ENCODE results near the gene DUS2. TPM values are rescaled to one million over a fixed set of nuclear protein-coding genes. Genes with fewer than 3 reads are reported as not detected.
"Not testable (repeated sequence)": the region's sequence is repeated elsewhere in the genome, so short reads cannot be mapped to it uniquely, and the experiment has no call there.

Gene DUS2
- polyA plus RNA-seq, 1 donor = 10.1 TPM

DNA sequence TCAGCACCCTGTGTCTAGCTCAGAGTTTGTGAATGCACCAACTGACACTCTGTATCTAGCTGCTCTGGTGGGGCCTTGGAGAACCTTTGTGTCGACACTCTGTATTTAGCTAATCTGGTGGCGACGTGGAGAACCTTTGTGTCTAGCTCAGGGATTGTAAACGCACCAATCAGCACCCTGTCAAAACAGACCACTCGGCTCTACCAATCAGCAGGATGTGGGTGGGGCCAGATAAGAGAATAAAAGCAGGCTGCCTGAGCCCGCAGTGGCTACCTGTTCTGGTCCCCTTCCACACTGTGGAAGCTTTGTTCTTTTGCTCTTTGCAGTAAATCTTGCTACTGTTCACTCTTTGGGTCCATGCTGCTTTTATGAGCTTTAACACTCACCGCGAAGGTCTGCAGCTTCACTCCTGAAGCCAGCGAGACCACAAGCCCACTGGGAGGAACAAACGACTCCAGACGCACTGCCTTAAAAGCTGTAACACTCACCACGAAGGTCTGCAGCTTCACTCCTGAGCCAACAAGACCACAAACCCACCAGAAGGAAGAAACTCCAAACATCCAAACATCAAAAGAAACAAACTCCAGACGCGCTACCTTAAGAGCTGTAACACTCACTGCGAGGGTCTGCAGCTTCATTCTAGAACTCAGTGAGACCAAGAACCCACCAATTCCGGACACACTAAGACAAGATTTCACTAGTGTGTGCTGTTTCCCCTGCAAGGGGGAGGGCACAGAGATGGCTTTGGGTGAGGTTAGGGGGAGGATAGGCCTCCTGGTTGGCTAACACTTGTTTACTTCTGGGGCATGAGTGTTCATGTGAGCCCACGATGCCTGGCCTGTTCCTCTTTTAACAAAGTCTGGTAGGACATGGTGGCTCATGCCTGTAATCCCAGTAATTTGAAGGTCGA lies 24.1 kb upstream of the DUS2 start, which contains the start of gene DPEP2:
Gene DPEP2 (minus strand): TSS at position 706 of the 910 bp plus-strand sequence. CDS start 6,272 bp downstream, outside the sequence.
- DNase-seq (ENCODE audit: low read depth) = not testable (repeated sequence)

DNA sequence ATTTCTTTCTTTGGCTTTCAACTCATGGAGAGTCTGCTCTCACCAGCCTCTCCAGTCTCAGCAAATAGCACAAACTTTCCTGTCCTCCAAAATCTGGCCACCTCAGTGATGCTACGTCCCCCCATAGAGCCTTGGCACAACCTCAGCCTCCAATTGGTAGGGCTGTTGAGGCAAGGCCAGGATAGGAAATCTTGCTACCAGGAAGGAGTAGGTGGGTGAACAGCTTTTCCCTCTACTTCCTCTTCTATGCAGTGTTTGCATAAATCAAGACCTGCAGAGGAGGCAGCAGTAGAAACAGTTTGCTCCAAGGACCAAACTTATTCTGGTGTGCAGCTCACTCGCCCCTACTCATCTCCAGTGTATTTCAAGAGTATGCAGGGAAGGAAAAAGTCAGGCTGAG lies 23.1 kb upstream of the DUS2 start:
- DNase-seq (ENCODE audit: low read depth) = no peak

DNA sequence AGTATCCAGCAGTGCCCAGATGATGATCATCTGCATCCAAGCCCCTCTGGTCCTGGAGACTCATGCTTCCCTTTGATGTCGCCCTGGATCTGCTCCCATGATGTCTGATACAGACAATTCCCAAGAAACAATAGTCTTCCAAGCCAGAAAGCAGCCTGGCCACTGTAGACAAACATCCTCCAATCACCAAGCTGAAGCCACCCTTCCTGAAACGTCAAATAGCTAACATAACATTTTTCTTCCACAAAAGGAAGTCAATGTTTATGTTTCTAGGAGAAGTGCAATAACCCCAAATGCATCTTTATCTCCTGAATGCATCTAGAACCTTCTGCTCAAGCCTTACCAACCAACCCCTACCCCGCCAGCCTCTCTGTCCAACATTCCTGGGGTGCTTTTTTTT lies 22.6 kb upstream of the DUS2 start:
- DNase-seq (ENCODE audit: low read depth) = no peak

DNA sequence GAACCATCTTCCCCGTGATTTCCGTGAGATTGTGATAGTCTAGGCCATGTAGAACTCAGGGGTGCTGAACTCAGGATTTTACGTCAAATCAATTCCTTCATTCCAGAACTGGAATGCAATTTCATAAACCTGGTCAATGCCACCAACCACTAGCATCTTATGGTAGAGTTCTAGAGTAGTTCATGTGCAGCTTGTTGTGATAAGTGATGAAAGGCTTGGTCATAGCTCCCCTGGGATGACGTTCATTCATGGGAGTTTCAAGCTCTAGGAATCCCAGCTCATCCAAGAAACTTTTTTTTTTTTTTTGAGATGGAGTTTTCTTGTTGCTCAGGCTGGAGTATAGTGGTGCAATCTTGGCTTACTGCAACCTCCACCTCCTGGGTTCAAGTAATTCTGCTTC lies 20.1 kb upstream of the DUS2 start:
- no peak for DNase-seq (ENCODE audit: low read depth)

DNA sequence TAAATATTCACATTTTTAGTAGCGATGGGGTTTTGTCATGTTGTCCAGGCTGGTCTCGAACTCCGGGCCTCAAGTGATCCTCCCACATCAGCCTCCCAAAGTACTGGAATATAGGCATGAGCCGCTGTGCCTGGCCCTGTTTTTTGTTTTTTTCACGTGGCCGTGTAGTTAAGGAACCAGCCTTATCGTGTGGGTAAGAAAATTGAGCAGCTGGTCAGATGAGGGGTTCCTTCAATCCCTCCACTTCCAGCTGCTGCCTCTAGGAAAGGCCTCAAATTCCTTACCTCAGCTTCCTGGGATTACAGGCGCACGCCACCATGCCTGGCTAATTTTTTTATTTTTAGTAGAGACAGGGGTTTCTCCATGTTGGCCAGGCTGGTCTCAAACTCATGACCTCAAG lies 17.9 kb upstream of the DUS2 start:
- no peak for DNase-seq (ENCODE audit: low read depth)

DNA sequence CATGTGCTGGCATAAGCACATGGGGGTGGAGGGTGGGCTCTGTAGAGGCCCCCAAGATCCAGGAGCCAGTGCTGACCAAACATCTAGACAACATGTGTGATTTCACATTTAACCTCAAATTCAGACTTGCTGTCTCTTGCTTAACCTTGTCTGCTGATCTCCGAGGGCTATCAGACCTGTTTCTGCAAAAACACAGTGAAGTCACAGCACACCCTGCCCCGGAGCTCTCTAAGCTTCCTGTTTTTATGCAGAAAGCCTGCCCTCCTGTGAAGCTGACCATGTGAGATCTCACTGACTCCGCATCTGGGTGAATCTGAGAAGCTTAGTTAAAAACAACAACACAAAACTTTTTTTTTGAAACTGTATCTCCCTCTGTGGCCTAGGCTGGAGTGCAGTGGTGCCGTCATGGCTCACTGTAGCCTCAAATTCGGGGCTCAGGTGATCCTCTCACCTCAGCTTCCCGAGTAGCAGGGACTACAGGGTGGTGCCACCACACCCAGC lies 17.2 kb upstream of the DUS2 start:
- peak; percentile 17 for DNase-seq (ENCODE audit: low read depth)

DNA sequence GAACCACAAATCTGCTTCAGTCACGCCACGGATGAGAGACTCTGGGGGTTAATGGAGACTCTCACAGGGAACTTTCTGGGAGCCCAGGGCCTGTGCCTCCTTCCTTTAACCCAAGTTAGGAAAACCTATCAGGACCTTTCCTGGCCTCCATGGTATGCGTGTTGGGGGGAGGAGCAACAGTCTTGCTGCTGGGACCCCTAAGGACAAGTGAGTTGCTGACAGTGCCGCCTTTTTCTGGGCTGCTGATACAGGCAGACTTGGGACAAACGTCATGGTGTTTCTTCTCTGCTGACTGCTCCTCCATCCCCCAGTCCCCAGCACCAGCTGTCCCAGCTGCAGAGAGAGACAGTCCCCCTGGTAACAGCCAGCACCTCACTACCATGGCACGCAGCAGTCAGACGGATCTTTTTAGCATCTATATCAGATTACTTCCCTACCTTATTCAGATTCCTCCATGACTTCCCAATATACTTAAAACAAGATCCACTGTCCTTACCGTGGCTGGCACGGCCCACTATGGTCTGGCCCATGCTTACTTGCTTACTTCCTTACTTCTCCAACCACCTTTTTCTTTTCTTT lies 13.8 kb upstream of the DUS2 start:
- no peak for DNase-seq (ENCODE audit: low read depth)

DNA sequence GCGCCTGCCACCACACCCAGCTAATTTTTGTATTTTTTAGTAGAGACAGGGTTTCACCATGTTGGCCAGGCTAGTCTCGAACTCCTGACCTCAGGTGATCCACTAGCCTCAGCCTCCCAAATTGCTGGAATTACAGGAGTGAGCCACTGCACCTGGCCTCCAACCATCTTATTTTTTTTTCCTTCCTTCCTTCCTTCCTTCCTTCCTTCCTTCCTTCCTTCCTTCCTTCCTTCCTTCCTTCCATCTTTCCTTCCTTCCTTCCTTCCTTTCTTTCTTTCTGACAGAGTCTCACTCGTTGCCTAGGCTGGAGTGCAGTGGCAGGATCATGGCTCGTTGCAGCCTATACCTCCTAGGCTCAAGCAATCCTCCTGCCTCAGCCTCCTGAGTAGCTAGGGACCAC lies 13.2 kb upstream of the DUS2 start:
- not testable (repeated sequence) for DNase-seq (ENCODE audit: low read depth)

DNA sequence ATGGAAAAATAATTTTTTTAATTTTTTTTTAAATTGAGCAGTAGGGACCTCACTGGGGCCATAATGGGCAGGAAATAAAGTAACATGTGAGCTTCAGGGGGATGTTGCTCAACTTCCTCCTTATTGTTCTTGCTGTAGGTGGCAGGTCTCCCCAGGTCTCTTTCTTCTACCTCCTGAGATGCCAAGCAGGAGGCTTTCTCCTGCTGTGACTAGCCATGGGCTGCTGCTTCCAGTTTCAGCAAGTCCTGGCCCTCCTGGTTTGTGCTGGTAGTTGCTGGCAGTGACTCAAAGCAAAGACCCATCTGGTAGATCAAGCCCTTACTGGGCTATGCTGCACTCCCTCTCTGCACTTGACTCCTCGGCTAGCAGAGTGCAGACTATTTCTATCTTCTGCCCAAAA lies 9.6 kb upstream of the DUS2 start:
- no peak for DNase-seq (ENCODE audit: low read depth)

DNA sequence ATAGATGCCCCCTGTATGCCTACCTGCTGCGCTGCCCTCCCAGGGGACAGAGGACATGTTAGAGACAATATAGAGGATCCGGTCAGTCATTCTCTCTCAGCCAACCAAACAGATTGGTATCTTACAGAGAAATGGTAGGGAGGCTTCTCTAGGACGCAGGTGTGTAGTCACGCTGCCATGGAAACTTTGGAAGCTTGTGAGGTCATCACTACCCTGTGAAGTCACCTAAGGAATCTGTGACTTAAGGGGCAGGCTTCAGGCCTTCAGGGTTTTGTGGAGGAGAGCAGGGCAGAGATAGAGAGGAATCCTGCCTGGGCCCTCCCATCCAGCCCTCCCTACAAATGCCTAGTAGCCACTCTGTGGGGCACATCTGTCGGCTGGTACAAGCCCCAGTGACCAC lies 7.4 kb upstream of the DUS2 start, which contains the start of gene DPEP2NB:
Gene DPEP2NB (minus strand): TSS at position 231 of the 400 bp plus-strand sequence. CDS start 141 bp downstream, at position 90.
- DNase-seq (ENCODE audit: low read depth) = no peak

DNA sequence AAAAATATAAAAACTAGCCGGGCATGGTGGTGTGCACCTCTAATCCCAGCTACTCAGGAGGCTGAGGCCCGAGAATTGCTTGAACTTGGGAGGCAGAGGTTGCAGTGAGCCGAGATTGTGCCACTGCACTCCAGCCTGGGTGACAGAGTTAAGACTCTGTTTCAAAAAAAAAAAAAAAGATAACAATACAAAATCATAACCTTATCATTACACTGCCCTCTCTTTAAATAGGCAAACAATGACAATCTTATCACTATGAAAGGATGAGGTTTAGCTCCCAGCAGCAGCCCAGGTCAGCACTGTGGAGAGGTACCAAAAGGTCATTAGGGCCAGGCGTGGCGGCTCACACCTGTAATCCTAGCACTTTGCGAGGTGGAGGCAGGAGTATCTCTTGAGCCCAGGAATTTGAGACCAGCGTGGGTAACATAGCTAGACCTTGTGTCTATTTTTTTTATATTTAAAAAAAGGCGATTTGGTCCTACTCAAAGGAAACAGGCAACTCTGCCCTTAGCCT lies 3.9 kb upstream of the DUS2 start:
- DNase-seq (ENCODE audit: low read depth) = no peak

DNA sequence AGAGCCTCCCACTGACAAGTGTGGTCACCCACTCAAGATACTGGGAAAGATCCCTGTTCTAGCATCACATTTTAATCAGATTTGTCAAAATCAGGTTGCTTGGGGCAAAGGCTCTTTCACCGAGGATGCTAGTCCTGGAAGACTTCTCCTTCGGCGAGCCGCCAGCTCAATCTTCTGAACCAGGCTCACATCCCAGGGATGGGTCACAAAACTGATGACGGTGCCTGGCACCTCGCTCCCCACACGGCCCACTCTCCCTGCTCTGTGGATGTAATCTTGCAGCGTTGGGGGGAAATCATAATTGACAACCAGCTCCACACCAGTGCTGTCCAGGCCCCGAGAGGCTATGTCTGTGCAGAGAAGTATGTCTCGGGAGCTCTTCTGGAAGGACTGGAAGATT lies 1.6 kb upstream of the DUS2 start:
- no peak for DNase-seq (ENCODE audit: low read depth)

DNA sequence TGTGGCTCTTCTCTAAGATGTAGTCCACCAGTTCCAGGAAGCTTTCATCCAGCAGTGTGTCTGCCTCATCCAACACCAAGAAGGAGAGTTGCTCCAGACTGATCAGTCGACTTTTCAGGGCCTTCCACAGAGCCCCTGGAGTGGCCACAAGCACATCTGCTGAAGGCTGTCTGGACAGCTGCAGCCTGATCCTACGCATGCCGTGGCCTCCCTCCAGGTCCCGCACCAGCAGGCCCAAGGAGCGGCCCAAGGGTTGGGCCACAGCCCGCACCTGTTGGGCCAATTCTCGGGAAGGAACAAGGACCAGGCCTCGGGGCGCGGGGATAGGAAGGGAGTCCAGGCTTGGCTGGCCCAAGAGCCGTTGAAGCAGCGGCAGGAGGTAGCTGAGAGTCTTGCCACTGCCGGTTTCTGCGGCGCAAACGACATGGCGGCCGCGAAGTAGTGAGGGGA lies 781 bp upstream of the DUS2 start:
- DNase-seq (ENCODE audit: low read depth) = no peak

DNA sequence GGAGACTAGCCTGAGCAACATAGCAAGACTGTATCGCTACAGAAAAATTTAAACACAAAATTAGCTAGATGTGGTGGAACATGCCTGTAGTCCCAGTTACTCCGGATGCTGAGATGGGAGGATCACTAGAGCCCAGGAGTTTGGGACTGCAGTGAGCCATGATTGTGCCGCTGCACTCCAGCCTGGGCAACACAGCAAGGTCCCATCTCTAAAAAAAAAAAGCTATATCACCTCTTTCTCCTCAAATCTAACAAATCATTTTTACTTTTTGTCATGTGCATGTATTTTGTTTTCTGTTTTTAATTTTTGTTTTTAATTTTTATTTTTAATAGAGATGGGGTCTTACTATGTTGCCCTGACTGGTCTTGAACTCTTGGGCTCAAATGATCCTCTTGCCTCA lies 5.9 kb downstream of the DUS2 start:
- no peak for DNase-seq (ENCODE audit: low read depth)

DNA sequence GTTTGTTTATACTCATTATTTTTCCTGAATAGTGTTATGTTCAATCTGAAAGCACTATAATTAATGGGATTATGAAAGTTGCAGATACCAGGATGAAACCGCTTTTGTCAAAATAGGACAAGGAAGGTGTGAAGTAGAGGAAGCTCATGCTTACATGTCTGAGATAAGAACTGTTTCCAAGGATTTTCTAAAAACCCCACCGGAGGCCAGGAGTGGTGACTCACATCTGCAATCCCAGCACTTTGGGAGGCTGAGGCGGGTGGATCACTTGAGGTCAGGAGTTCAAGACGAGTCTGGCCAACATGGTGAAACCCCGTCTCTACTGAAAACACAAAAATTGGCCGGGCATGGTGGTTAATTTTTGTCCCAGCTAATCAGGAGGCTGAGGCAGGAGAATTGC lies 7.0 kb downstream of the DUS2 start:
- DNase-seq (ENCODE audit: low read depth) = not testable (repeated sequence)

DNA sequence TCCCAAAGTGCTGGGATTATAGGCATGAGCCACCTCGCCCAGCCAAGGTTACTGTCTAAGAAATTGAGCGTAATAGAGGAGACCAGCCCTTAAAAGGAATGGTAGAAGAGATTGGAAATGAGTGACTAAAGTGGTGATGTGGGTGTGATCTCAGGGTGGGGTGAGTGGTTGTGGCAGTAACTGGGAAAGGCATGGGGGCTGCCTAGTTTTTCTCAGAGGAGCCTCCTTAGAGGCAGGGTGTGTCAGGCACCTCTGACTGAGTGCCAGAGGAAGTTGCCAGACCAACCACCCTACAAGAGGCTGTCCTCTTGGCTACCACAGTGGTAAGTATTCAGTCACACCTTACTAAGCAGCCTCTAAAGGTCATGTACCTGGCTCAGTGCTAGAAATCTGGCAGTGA lies 8.9 kb downstream of the DUS2 start:
- no peak for DNase-seq (ENCODE audit: low read depth)

DNA sequence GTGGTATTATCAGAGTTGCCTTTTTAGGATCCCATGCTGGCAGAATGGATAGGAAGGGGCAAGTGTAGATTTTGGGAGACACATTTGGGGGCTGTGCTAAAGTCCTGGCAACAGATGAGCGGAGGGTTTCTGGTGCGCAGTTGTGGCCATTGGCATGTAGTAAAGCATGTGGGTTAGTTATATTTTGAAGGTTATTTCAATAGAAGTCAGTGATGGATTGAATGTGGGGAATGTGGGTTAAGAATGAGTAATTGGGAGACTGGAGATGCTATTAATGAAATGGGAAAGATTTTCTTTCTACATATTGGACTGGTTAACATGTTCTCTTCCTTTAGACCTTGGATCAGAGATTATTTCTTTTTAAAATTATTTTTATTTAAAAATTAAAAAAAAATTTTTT lies 10.0 kb downstream of the DUS2 start:
- DNase-seq (ENCODE audit: low read depth) = no peak

DNA sequence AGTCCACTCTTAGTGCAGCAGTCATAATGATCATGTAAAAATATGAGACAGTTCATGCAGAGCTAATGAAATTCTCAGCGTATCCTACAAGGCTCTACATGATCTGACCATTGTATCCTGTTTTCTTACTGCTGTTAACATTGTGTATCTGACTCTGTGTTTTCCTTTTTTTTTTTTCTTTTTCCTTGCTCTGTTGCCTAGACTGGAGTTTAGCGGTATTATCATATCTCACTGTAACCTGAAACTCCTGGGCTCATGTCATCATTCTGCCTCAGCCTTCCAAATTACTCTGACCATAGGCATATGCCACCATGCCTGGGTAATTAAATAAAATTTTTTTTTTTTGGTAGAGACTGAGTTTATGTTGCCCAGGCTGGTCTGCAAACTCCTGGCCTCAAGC lies 12.1 kb downstream of the DUS2 start:
- DNase-seq (ENCODE audit: low read depth) = no peak

DNA sequence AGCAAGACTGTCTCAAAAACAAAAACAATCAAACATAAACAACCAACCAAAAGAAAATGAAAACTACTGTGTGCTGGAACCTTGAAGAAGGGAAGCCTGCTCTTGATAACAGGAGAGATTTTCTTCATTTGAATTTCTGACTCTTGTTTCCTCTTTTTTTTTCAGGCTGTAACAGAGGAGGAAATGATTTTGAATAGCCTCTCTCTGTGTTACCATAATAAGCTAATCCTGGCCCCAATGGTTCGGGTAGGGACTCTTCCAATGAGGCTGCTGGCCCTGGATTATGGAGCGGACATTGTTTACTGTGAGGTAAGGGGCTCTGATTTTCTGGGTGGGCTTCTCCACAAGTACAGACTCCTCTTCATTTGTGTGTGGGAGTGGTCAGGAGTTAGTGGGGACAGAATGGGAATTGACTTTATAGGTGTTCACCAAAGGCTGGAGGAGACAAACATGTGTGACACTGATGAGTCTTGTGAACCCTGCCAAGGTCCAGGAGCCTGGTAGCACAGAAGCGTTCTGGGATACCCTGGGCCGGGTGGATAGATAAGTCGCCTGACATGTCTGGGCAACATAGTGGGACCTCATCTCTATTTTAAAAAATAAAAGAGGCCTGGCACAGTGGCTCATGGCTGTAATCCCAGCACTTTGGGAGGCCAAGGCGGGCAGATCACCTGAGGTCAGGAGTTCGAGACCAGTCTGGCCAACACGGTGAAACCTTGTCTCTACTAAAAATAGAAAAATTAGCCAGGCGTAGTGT lies 14.9 kb downstream of the DUS2 start:
- DNase-seq (ENCODE audit: low read depth) = no peak

DNA sequence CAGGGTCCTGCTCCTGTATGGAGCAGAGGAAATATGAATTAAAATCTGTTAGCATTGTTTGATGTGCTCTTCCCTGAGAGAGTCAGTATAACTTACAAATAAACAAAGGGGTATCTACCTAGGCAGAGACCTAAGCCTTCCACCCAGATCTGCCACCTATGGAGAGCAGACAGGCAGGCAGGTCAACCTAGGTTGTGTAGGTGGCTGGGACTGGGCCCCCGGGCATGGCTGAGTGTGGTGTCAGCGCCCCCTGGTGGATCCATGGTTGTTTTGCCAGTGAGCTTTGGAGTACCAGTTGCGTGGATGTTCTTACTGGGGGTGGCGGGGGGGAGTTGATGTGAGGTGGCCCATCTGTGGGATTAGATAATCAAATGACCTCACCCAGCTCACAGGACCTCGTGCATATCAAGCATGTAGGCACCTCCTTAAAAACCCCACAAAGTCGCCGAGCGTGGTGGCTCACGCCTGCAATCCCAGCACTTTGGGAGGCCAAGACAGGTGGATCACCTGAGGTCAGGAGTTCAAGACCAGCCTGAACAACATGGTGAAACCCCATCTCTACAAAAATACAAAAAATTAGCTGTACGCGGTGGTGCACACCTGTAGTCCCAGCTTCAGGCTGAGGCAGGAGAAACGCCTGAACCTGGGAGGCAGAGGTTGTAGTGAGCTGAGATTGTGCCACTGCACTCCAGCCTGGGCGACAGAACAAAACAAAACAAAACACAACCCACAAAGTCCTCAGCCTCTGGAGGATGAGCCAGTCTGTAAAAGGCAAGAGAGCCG lies 17.6 kb downstream of the DUS2 start:
- DNase-seq (ENCODE audit: low read depth) = no peak

DNA sequence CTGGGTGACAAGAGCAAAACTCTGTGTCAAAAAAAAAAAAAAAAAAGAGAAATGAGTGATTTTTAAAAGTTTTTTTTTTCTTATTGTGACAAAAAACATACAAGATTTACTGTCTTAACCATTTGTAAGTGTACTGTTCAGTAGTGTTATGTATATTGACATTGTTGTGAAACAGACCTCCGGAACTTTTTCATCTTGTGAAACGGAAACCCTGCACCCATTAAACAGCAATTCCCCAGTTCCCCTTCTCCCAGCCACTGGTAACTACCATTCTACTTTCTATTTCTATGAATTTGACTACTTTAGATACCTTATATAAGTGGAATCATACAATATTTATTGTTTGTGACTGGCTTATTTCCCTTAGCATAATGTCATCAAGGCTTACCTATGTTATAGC lies 18.7 kb downstream of the DUS2 start:
- DNase-seq (ENCODE audit: low read depth) = no peak
